H9 (cell line): ENCODE measurements around the gene RLBP1. TPM values are rescaled to one million over a fixed set of nuclear protein-coding genes. Genes with fewer than 3 reads are reported as not detected.

Experiments
- DNase-seq: peaks from one replicate; pipeline ENCODE4 v3.0.0-alpha.2; 2017
- H2AFZ ChIP-seq: one replicate; pipeline ENCODE4 v1.6.1; 2013; ENCODE audit warnings: mild to moderate bottlenecking, low read length, control low read depth, moderate library complexity
- H2AK5ac ChIP-seq: 2 replicates; pipeline ENCODE4 v1.6.1; 2013; ENCODE audit warnings: low read length, control low read depth, mixed read lengths; ENCODE audit not compliant: insufficient read length
- H2BK120ac ChIP-seq: one replicate; pipeline ENCODE4 v1.6.1; 2013; ENCODE audit warnings: low read depth, mild to moderate bottlenecking, low read length, control low read depth, inconsistent platforms; ENCODE audit not compliant: poor library complexity, severe bottlenecking
- H2BK12ac ChIP-seq: 2 replicates; pipeline ENCODE4 v1.6.1; 2013; ENCODE audit warnings: low read length, control low read depth, mixed read lengths, low read depth; ENCODE audit not compliant: insufficient read length
- H2BK15ac ChIP-seq: 2 replicates; pipeline ENCODE4 v1.6.1; 2013; ENCODE audit warnings: low read depth, low read length, control low read depth
- H2BK20ac ChIP-seq: one replicate; pipeline ENCODE4 v1.6.1; 2013; ENCODE audit warnings: low read depth, mild to moderate bottlenecking, low read length, control low read depth, inconsistent platforms; ENCODE audit not compliant: poor library complexity, severe bottlenecking
- H2BK5ac ChIP-seq: 2 replicates; pipeline ENCODE4 v1.6.1; 2013; ENCODE audit warnings: low read length, control low read depth, mixed read lengths; ENCODE audit not compliant: insufficient read length
- H3K14ac ChIP-seq: 2 replicates; pipeline ENCODE4 v1.6.1; 2013; ENCODE audit warnings: low read length, control low read depth; ENCODE audit not compliant: insufficient read depth
- H3K18ac ChIP-seq: 2 replicates; pipeline ENCODE4 v1.6.1; 2013; ENCODE audit warnings: low read depth, mild to moderate bottlenecking, mixed read lengths, low read length, control low read depth; ENCODE audit not compliant: insufficient read length
- H3K23ac ChIP-seq: 2 replicates; pipeline ENCODE4 v1.6.1; 2013; ENCODE audit warnings: low read length, control low read depth, mixed read lengths, low read depth; ENCODE audit not compliant: insufficient read length
- H3K23me2 ChIP-seq: 2 replicates; pipeline ENCODE4 v1.6.1; 2013; ENCODE audit warnings: low read depth, mild to moderate bottlenecking, mixed read lengths, low read length, control low read depth; ENCODE audit not compliant: insufficient read length, poor library complexity, severe bottlenecking
- H3K27ac ChIP-seq: 2 replicates; pipeline ENCODE4 v1.5.1; 2013; ENCODE audit warnings: low read length, control low read depth, mixed read lengths, low read depth; ENCODE audit not compliant: insufficient read length
- H3K27me3 ChIP-seq: 2 replicates; pipeline ENCODE4 v1.6.1; 2013; ENCODE audit warnings: low read length, control low read depth, inconsistent platforms; ENCODE audit not compliant: insufficient read depth
- H3K4ac ChIP-seq: 2 replicates; pipeline ENCODE4 v1.6.1; 2013; ENCODE audit warnings: low read depth, mild to moderate bottlenecking, control low read depth, inconsistent platforms, low read length, moderate library complexity
- H3K4me1 ChIP-seq: 2 replicates; pipeline ENCODE4 v1.6.1; 2013; ENCODE audit warnings: low read length, control low read depth, inconsistent platforms; ENCODE audit not compliant: insufficient read depth
- H3K4me2 ChIP-seq: 2 replicates; pipeline ENCODE4 v1.6.1; 2013; ENCODE audit warnings: low read length, control low read depth, mixed read lengths; ENCODE audit not compliant: insufficient read length, insufficient read depth
- H3K56ac ChIP-seq: 2 replicates; pipeline ENCODE4 v1.6.1; 2013; ENCODE audit warnings: low read depth, mild to moderate bottlenecking, mixed read lengths, low read length, control low read depth; ENCODE audit not compliant: insufficient read length
- H3K79me1 ChIP-seq: 2 replicates; pipeline ENCODE4 v1.6.1; 2013; ENCODE audit warnings: low read depth, mild to moderate bottlenecking, moderate library complexity, low read length, control low read depth, inconsistent platforms; ENCODE audit not compliant: insufficient read depth, poor library complexity, severe bottlenecking
- H3K79me2 ChIP-seq: 2 replicates; pipeline ENCODE4 v1.6.1; 2013; ENCODE audit warnings: low read length, control low read depth, inconsistent platforms; ENCODE audit not compliant: insufficient read depth
- H3K9ac ChIP-seq: 2 replicates; pipeline ENCODE4 v1.6.1; 2013; ENCODE audit warnings: low read length, control low read depth, mixed read lengths; ENCODE audit not compliant: insufficient read length; ENCODE audit errors: extremely low read depth
- H3K9me3 ChIP-seq: one replicate; pipeline ENCODE4 v1.6.1; 2013; ENCODE audit warnings: low read depth, low read length, inconsistent platforms; ENCODE audit not compliant: control insufficient read depth
- H3T11ph ChIP-seq: one replicate; pipeline ENCODE4 v1.6.1; 2013; ENCODE audit warnings: mild to moderate bottlenecking, low read length, control low read depth, inconsistent platforms
- H4K20me1 ChIP-seq: one replicate; pipeline ENCODE4 v1.6.1; 2013; ENCODE audit not compliant: control insufficient read depth, insufficient read length, insufficient read depth
- H4K5ac ChIP-seq: 2 replicates; pipeline ENCODE4 v1.6.1; 2013; ENCODE audit warnings: low read depth, mild to moderate bottlenecking, mixed read lengths, low read length, control low read depth; ENCODE audit not compliant: insufficient read length
- H4K8ac ChIP-seq: replicated peaks from 2 replicates; pipeline ENCODE4 v1.6.1; 2013; ENCODE audit warnings: low read length, control low read depth, mixed read lengths, low read depth; ENCODE audit not compliant: insufficient read length
- H4K91ac ChIP-seq: 2 replicates; pipeline ENCODE4 v1.6.1; 2013; ENCODE audit warnings: low read depth, mild to moderate bottlenecking, moderate library complexity, mixed read lengths, low read length, control low read depth; ENCODE audit not compliant: insufficient read length
- H3K27ac Mint-ChIP-seq, 3 experiments: 2 replicates in 2 of 3; 3 replicates in 1 of 3; pipeline ENCODE4 v1.8.0; 2020 to 2021; ENCODE audit warnings: mixed read lengths in 3 of 3, mild to moderate bottlenecking in 1 of 3, moderate library complexity in 1 of 3
- H3K27me3 Mint-ChIP-seq: 2 replicates; pipeline ENCODE4 v1.8.0; 2021; ENCODE audit warnings: low read depth, mild to moderate bottlenecking, moderate library complexity, mixed read lengths
- H3K36me3 Mint-ChIP-seq, 3 experiments: 2 replicates in 2 of 3; 3 replicates in 1 of 3; pipeline ENCODE4 v1.8.0; 2020 to 2021; ENCODE audit warnings: low read depth in 3 of 3, mixed read lengths in 3 of 3; ENCODE audit not compliant: insufficient read depth in 1 of 3
- H3K4me1 Mint-ChIP-seq, 2 experiments: 2 replicates each; pipeline ENCODE4 v1.8.0; 2020; ENCODE audit warnings: mixed read lengths in 2 of 2
- H3K4me3 Mint-ChIP-seq, 2 experiments: 2 replicates in 1 of 2; 3 replicates in 1 of 2; pipeline ENCODE4 v1.8.0; 2020 to 2021; ENCODE audit warnings: mild to moderate bottlenecking in 2 of 2, mixed read lengths in 2 of 2, moderate library complexity in 1 of 2
- H3K9me3 Mint-ChIP-seq, 2 experiments: 2 replicates in 1 of 2; 3 replicates in 1 of 2; pipeline ENCODE4 v1.8.0; 2020; ENCODE audit warnings: mild to moderate bottlenecking in 2 of 2, mixed read lengths in 2 of 2, moderate library complexity in 1 of 2
- CTCF ChIP-seq: fragments of 200-600 bp; sonication (generic); conservative IDR thresholded peaks from 3 replicates; pipeline ENCODE4 v1.8.0; 2021; ENCODE audit warnings: antibody characterized with exemption, mild to moderate bottlenecking
- WGBS: extraction: QIAGEN DNeasy Blood & Tissue Kit; methylation state at CpG from one replicate; pipeline ENCODE4 v1.1.7; 2013; ENCODE audit warnings: missing lambda C conversion rate, low lambda C conversion rate, mixed read lengths; ENCODE audit not compliant: insufficient read length; ENCODE audit errors: extremely low coverage; 5-methylcytosine and 5-hydroxymethylcytosine counted together
- total RNA-seq: library from RNA; stranded (reverse); gene quantifications from 2 replicates; pipeline ENCODE4 v1.2.1, GENCODE V29; 2021

RLBP1 gene
- total RNA-seq, 1 experiment from 2014 or later, result not detected

DNA sequence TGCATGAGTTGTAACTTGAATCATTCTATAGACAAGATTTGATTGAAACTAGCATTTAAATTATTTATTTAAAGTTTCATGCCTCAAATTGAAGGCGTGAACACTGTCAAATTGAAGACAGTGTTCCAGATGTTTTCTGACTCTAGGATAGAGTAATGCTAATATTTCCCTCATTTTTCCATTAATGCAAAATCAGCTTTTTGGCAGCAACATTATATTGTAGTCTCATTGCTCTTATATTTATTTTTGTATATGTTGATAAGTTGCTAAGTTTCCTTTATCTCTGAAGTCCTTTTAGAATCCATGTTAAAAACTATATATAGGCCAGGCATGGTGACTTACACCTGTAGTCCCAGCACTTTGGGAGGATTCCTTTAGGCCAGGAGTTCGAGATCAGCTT, 27.2 kb upstream of the RLBP1 start:
- Histone ChIP-seq H3K79me1 (peaks cover 2% of the 10 kb centered on the region), H2AFZ (no peak overlapping the region), H3K27ac (no peak overlapping the region), H3K27me3 (no peaks in the 10 kb centered on the region), H4K20me1 (no peaks in the 10 kb centered on the region), H3K9me3 (no peaks in the 10 kb centered on the region), H3K4ac (no peak overlapping the region), H4K8ac (no peak overlapping the region), H2BK12ac (no peak overlapping the region), H3K9ac (no peak overlapping the region), H3T11ph (no peak overlapping the region), H3K18ac (no peak overlapping the region), H3K56ac (no peak overlapping the region), H2BK20ac (no peak overlapping the region), H3K4me2 (no peak overlapping the region), H3K4me1 (no peaks in the 10 kb centered on the region), H3K23me2 (peaks cover 10% of the 10 kb centered on the region), H4K91ac (no peak overlapping the region), H2BK15ac (no peak overlapping the region), H2AK5ac (no peak overlapping the region), H3K23ac (no peak overlapping the region), H2BK5ac (no peak overlapping the region), H3K79me2 (peaks cover 14% of the 10 kb centered on the region; the same call in 1 of the 2 replicates), H2BK120ac (no peak overlapping the region), H3K14ac (no peak overlapping the region), H4K5ac (no peak overlapping the region)
- Mint-ChIP-seq H3K27ac (no peak overlapping the region), H3K27me3 (no peaks in the 10 kb centered on the region; the same call in 1 of the 2 replicates), H3K9me3 (peaks cover 8 to 13% of the 10 kb centered on the region in 2 experiments), H3K4me3 (no peak overlapping the region), H3K4me1 (peaks cover 12 to 17% of the 10 kb centered on the region in 2 experiments), H3K36me3 (peaks cover 42 to 55% (median 54%) of the 10 kb centered on the region in 3 experiments)
- WGBS, result no CpG with 5 or more reads among the region's 2 CpGs
- TF ChIP-seq CTCF, result no peak
- no peak for DNase-seq
